Medulla oblongata (tissue), 1 donor: ENCODE measurements around the gene POLR2F.
"Not testable (repeated sequence)": the region's sequence is repeated elsewhere in the genome, so short reads cannot be mapped to it uniquely, and the experiment has no call there.

ENCODE experiments used
- DNase-seq: peaks from one replicate; pipeline ENCODE4 v3.0.0-alpha.2; 2015; ENCODE audit errors: extremely low spot score

The POLR2F gene

DNA sequence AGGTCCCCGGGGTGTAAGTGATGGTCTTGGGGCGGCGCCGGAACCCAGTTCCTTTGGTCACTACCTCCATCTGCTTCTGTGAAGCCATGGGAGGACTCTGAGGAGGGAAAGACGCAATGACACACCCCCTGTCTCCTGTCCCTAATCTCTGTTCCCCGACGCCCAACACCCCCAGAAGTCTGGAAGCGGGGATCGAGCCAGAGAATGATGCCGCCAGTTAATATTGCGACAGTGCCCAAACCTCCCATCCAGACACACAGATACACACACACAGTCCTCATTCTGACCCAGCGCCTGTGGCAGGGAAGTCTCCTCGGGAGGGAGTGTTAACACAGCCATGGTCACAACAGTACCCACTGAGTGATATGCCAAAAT lies 450 bp upstream of the POLR2F start:
- no peak for DNase-seq

DNA sequence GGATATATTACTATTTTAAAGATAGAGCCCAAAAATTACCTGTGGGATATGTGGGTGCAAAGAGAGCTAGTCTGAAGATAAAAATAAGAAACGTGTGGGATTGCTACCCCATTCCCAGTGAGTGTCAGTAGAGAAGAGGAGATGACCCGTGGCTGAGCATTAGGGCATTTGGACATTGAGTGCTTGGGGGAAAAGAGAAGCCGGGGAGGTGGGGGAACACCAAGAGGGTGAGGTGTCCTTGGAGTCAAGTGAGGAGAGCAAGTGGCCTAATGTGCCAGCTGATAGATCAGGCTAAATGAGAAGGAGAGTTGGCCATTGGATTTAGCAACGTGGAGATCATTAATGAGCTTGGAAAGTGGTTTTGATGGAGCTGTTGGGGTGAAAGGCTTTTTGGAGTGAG lies 1.2 kb downstream of the POLR2F start:
- no peak for DNase-seq

DNA sequence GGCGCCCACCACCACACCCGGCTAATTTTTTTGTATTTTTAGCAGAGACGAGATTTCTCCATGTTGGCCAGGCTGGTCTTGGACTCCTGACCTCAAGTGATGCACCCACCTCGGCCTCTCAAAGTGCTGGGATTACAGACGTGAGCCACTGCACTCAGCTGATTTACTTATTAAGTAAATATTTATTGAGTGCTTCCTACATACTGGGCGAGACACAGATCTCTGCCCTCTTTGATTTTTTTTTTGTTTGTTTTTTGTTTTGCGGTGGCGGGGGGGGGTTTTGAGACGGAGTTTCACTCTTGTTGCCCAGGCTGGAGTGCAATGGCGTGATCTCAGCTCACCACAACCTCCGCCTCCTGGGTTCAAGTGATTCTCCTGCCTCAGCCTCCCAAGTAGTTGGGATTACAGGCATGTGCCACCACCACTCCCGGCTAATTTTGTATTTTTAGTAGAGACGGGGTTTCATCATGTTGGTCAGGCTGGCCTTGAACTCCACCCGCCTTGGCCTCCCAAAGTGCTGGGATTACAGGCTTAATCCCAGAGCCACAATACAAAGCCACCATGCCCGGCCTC lies 2.4 kb downstream of the POLR2F start:
- DNase-seq, result not testable (repeated sequence)

GRCh38 chr22:37957232-37957631 lies 3.7 kb downstream of the POLR2F start:
- DNase-seq, result no peak

DNA sequence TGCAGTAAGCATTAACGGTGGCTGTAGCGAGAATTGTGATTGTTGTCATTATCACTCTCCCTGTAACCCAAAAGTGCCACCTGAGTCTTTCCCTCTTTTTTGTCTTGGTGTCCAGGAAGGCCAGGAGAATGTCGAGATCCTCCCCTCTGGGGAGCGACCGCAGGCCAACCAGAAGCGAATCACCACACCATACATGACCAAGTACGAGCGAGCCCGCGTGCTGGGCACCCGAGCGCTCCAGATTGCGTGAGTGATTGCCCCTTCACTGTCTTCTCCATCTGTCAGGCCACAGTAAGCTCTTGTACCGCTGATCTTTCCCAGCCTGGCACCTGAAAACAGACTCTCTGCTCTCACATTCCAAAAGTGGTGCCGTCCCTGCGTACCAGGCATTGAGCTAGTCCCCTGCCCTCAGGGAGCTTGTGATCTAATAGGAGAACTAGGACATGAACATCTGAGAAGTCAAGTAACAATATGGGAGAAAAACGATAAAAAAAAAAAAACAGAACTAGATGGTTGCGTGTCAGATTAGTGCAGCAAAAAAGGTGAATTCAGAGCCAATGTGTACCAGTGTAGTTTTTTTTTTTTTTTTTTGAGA lies 5.8 kb downstream of the POLR2F start:
- no peak for DNase-seq

GRCh38 chr22:37961062-37961461 lies 7.6 kb downstream of the POLR2F start:
- no peak for DNase-seq

GRCh38 chr22:37965940-37966664 lies 12.6 kb downstream of the POLR2F start:
- DNase-seq, result no peak

DNA sequence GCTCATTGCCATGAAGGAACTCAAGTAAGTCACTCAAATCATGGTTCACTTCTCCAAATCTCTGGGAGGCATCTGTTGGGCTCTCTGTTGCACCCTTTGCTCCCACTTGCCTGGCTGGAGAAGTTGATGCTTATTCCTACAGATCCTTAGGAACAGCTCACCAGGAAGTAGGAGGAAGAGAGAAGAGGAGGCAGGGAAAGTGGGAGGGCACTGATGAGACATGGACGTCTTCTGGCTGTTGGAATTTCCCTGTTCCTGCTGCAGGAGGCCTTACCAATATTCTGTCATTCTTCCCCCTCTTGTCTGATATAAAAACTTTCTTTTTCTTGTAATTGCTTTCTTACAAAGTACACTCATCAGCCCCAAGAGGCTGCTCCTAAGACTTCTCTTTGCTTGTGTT lies 13.6 kb downstream of the POLR2F start:
- no peak for DNase-seq

DNA sequence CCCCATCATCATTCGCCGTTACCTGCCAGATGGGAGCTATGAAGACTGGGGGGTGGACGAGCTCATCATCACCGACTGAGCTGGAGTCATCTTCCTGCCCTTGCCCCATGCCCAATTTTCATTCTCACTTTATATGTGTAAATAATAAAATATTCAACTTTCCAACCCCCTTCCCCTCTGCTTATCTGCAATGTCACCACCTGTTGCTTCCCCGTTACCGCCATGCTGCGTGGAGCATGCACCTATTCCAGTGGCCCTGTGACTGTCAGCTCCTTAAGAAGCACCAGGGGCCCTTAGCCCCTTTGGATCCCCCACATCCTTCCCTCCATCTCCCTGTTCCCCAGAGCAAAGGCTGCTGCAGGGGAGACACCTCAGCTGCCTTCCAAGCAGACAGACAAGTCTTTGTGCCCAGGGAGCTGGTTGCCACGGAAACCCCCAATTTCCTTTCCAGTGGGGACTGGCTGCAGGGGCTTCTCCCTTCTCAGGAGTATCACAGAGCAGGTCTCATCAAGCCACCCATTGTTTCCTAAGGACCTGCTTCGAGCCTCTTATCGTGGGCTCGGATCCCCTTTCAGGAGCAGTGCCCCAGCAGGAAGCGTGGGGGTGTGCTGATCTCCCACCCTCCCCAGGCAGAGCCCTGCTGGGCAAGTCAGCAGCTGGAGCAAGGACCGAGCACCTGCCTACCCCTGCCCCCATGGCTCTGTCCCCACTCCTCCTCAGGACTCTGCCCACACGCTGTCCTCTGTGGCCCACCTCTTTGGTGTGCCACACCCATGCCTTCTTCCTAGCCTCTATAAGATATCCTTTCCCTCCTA lies 14.3 kb downstream of the POLR2F start:
- no peak for DNase-seq

GRCh38 chr22:37968452-37969251 lies 15.2 kb downstream of the POLR2F start:
- DNase-seq, result peak; percentile 84

DNA sequence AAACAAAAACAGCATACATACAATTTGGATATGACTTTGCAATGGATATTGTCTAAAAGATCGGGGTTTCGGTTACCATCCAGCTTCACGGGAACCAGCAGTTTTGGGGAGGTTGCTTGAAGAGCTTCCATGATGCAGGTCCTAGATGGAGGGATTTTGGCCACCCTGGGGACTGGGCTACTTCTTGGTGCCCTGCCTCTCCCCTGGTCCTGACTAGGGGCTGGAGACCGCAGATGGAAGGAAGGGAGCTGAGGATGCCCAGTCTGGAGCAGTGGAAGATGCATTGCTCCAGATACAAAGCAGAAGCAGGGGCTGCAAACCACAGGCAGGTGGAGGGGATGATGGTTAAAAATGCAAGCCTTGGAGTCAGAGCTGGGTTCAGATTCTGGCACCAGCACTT lies 17.4 kb downstream of the POLR2F start:
- peak; percentile 4 for DNase-seq

DNA sequence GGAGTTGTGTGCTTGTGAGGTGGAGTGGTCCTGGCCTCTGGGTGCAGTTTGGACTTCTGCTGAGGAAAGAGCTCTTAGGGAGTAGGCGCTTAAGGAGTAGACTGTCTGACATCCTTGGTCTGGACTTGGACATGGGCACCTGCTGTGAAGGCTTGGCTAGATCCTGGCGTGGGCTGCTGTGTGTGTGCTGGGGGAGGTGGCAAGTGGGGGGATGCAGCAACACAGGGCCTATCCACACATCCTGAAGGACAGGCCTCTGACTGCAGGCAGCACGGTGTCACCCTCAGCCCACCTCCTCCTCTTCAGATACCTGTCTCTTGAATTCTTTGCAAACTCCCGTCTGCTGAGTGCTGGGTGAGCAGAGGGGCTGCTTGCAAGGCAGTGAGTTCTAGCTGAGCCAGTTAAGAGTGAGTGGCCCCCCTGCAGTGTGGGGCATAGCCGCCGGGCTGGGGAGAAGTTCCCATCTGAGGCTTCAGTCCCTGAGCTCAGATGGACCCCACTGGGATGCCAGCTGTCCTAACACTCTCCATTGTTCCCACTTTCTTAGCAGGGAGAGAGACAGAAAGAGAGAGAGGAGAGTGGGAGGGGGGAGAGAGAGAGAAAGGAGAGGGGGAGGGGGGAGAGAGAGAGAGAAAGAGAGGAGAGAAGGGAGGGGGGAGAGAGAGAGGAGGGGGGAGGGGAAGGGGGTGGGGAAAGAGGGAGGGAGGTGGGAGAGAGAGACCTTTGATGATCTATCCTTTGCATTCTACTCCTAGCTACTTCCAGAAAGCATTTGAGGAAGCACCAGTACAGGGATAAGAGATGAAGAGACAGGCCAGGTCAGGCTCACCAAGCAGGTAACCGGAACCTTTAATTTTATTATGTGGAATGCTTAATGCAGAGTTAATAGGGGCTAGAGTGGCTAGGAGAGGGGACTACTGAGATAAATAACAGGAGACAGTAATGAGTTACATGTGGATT lies 18.3 kb downstream of the POLR2F start:
- DNase-seq, result peak; percentile 37

DNA sequence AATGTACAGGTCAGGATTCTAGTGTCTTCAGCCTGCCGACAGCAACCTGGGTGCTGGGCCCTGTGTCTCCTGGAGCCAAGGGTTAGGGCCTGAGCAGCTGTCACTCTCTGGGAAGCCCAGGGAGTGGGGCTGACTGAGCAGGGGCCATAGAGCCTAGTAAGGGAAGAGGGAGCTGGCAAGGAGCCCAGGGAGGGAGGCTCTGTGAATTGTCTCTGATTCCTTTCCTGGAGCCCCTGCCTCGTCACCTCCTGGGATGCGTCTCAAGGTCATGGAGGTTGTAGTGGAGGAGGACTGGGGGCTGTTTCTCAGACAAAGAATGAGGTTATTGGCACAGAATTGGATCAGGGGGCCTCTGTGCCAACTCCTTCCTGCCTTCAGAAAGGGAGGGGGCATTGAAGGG lies 19.0 kb downstream of the POLR2F start:
- DNase-seq, result peak; percentile 40

DNA sequence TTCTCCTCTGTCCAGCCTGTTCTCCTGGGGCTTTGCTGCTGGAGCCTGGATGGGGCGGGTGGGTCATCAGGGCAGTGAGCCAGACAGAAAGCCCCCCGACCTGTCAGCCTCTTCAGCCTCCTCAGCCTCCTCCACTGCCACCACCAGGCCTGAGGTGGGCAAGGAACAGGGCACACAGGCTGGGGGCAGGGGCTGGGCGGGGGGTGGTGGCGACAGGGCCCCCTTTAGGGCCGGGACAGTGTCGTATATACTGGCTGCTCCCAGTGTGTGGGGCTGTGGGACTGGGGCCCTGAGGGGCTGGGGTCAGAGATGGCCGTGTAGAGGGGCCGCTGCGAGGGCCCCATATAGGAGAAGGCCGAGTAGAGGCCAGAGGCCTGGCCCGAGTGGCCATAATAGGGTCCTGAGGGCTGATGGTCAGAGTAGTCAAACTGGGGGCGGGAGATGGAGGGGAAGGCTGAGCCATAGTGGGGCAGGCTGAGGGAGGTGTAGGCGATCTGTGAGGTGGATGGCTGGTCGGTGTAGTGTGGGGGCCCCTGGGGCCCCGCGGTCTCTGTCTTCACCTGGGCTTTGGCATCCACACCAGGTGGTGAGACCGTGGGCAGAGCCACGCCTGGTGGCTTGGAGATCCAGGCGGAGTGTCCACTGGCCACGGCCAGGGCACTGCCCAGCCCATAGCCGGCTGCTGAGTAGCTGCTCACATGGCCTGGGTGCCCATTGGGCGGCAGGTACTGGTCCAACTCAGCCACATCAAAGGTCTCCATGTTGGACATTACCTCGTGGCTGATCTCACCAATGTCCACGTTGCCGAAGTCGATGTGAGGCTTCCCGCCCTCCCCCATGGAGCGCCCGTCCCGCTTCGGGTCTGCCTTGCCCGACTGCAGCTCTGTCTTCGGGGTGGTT lies 20.0 kb downstream of the POLR2F start:
- peak; percentile 2 for DNase-seq

GRCh38 chr22:37975153-37975552 lies 21.7 kb downstream of the POLR2F start:
- DNase-seq, result peak; percentile 4

- not testable (repeated sequence) for DNase-seq
These were observed 22.5 kb downstream of the POLR2F start for GRCh38 chr22:37976022-37976421.

- no peak for DNase-seq
These were observed 23.0 kb downstream of the POLR2F start for GRCh38 chr22:37976547-37976946.

- peak; percentile 47 for DNase-seq
These were observed 26.3 kb downstream of the POLR2F start for GRCh38 chr22:37979782-37980181.

DNA sequence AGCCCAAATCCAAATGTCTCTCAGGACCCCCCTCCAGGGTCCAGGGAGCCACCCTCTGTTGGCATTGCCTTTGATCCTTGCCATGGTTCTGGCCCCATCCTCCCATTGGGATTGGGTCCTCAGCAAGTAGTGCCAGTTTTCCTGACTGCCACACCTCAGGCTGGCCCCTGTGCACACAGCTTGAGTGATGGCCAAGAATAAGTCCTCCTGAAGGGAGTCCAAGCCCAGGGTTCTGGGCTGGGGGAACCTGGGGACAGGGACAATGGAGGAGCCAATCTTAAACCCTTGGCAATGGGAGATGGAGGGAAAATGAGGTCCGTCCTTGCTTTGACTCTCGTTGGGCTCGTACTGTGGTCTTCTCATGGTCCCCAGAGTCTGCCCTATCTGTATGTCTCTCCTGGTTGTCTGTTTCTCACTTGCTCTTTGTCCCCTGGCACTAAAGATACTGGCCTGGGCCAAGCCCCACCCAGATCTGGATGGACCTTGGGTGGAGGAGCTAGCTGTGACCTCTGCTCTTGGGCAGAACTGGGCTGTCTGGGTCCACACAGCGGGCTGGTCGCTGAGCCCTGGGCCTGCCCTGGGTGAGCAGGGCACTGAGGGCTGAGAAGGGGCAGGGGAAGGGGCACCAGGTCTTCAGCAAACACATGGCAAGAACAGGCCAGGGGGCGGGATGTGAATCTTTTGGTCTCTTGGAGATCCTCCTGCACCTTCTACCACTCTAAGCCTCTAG lies 27.9 kb downstream of the POLR2F start:
- peak; percentile 12 for DNase-seq
